DMS 273 treated with DMSO at 0.1 percent for 48 hours (cell line): ENCODE results near the gene MEN1.
A peak's percentile ranks its signal among the peaks of the same experiment; 100 is the strongest.

Experiments
- DNase-seq: peaks from one replicate; lab custom pipeline; 2025; lab: John Stamatoyannopoulos, UW

The MEN1 gene

GRCh38 chr11:64784813-64785581, 25.4 kb downstream of the MEN1 start:
- no peak for DNase-seq

- peak; percentile 99 for DNase-seq
Observed at GRCh38 chr11:64778473-64779298, 31.7 kb downstream of the MEN1 start, which contains the start of gene SF1. SF1 (minus strand) TSS chr11:64778542; CDS start chr11:64778392, 150 bp downstream.

- DNase-seq, result no peak
Observed at GRCh38 chr11:64778223-64778472, 32.2 kb downstream of the MEN1 start.

GRCh38 chr11:64777449-64778222, 32.7 kb downstream of the MEN1 start:
- DNase-seq, result no peak

GRCh38 chr11:64776875-64777274, 33.5 kb downstream of the MEN1 start:
- DNase-seq, result no peak

- DNase-seq, result no peak
Observed at GRCh38 chr11:64776425-64776824, 33.9 kb downstream of the MEN1 start.

- no peak for DNase-seq
Observed at GRCh38 chr11:64774144-64774543, 36.2 kb downstream of the MEN1 start.

GRCh38 chr11:64772303-64773018, 37.9 kb downstream of the MEN1 start:
- DNase-seq, result no peak

- no peak for DNase-seq
Observed at GRCh38 chr11:64771861-64772260, 38.5 kb downstream of the MEN1 start.

- DNase-seq, result no peak
Observed at GRCh38 chr11:64770120-64770519, 40.2 kb downstream of the MEN1 start.

GRCh38 chr11:64769283-64769682, 41.1 kb downstream of the MEN1 start:
- no peak for DNase-seq

GRCh38 chr11:64768300-64768694, 42.1 kb downstream of the MEN1 start:
- DNase-seq, result no peak

- no peak for DNase-seq
Observed at GRCh38 chr11:64767344-64768299, 42.7 kb downstream of the MEN1 start.

GRCh38 chr11:64766881-64767280, 43.5 kb downstream of the MEN1 start:
- no peak for DNase-seq

GRCh38 chr11:64765851-64766665, 44.3 kb downstream of the MEN1 start:
- DNase-seq, result no peak

- DNase-seq, result no peak
Observed at GRCh38 chr11:64765291-64765850, 45.0 kb downstream of the MEN1 start.

GRCh38 chr11:64764753-64765152, 45.6 kb downstream of the MEN1 start:
- DNase-seq, result no peak

- DNase-seq, result no peak
Observed at GRCh38 chr11:64764040-64764611, 46.2 kb downstream of the MEN1 start.

GRCh38 chr11:64763526-64764039, 46.8 kb downstream of the MEN1 start:
- no peak for DNase-seq
